Esophagus (tissue), 2 donors: ENCODE results near the gene NDST1. TPM values are rescaled to one million over a fixed set of nuclear protein-coding genes. Genes with fewer than 3 reads are reported as not detected.

ENCODE experiments used
- H3K27ac ChIP-seq, 2 donors: one replicate each; pipeline ENCODE4 v1.5.1; 2013; ENCODE audit warnings: low read depth in 2 of 2, mild to moderate bottlenecking in 2 of 2, inconsistent platforms in 1 of 2, low read length in 1 of 2, moderate library complexity in 1 of 2
- H3K27me3 ChIP-seq, 2 donors: one replicate each; pipeline ENCODE4 v1.6.1; 2013; ENCODE audit warnings: low read length in 2 of 2, control low read depth in 1 of 2, mild to moderate bottlenecking in 1 of 2; ENCODE audit not compliant: insufficient read depth in 2 of 2, control insufficient read depth in 1 of 2
- H3K36me3 ChIP-seq, 2 donors: one replicate each; pipeline ENCODE4 v1.6.1; 2013; ENCODE audit warnings: low read length in 1 of 2; ENCODE audit not compliant: control insufficient read depth in 2 of 2, insufficient read depth in 2 of 2
- H3K4me1 ChIP-seq, 2 donors: one replicate each; pipeline ENCODE4 v1.6.1; 2013; ENCODE audit warnings: low read length in 1 of 2; ENCODE audit not compliant: control insufficient read depth in 2 of 2, insufficient read depth in 2 of 2
- H3K4me3 ChIP-seq, 2 donors: one replicate each; pipeline ENCODE4 v1.5.1; 2013; ENCODE audit warnings: low read length in 2 of 2, mild to moderate bottlenecking in 2 of 2, low read depth in 1 of 2, moderate library complexity in 1 of 2
- H3K9me3 ChIP-seq, 2 donors: one replicate each; pipeline ENCODE4 v1.6.1; 2013; ENCODE audit warnings: mild to moderate bottlenecking in 2 of 2, low read depth in 1 of 2, low read length in 1 of 2, moderate library complexity in 1 of 2; ENCODE audit not compliant: control insufficient read depth in 2 of 2, insufficient read depth in 1 of 2
- WGBS, 2 donors: extraction: QIAGEN DNeasy Blood & Tissue Kit; methylation state at CpG; one replicate each; pipeline ENCODE4 v1.1.7; 2013; 5-methylcytosine and 5-hydroxymethylcytosine counted together
- polyA plus RNA-seq, 2 donors: library from polyadenylated mRNA; stranded (reverse); fragments of 200-250 nt; gene quantifications; one replicate each; pipeline ENCODE4 v1.2.3, GENCODE V29; 2013
- donor health status: healthy with polysubstance abuse.
- donor health status: Bipolar disorder and iron deficiency.

Gene NDST1
- polyA plus RNA-seq, 2 donors, result 29.9 to 37.3 TPM

GRCh38 chr5:150578781-150579461 lies 71.0 kb downstream of the NDST1 start:
- H3K27ac ChIP-seq, result no peak overlapping the region
- H3K9me3 ChIP-seq, result no peaks in the 10 kb centered on the region
- H3K4me1 ChIP-seq, result peaks cover 0 to 4% of the 10 kb centered on the region in 2 donors
- WGBS, 2 donors, result 75 to 77% methylated on average over 16 of the region's 16 CpGs
- no peaks in the 10 kb centered on the region for H3K27me3 ChIP-seq
- peaks cover 0 to 2% of the 10 kb centered on the region in 2 donors for H3K36me3 ChIP-seq
- no peak overlapping the region for H3K4me3 ChIP-seq

- WGBS, 2 donors, result 84 to 87% methylated on average over 11 of the region's 11 CpGs
- Histone ChIP-seq H3K27ac (no peak overlapping the region), H3K4me1 (no peaks in the 10 kb centered on the region), H3K36me3 (peaks cover 0 to 2% of the 10 kb centered on the region in 2 donors), H3K27me3 (no peaks in the 10 kb centered on the region), H3K4me3 (no peak overlapping the region), H3K9me3 (no peaks in the 10 kb centered on the region)
Measured at GRCh38 chr5:150579462-150580400, 71.8 kb downstream of the NDST1 start.

GRCh38 chr5:150580917-150581316 lies 73.0 kb downstream of the NDST1 start:
- no peak overlapping the region for H3K4me3 ChIP-seq
- no peak overlapping the region for H3K27ac ChIP-seq
- H3K27me3 ChIP-seq, result no peaks in the 10 kb centered on the region
- peaks cover 0 to 2% of the 10 kb centered on the region in 2 donors for H3K36me3 ChIP-seq
- H3K9me3 ChIP-seq, result no peaks in the 10 kb centered on the region
- WGBS, 2 donors, result 75 to 85% methylated on average over 3 of the region's 3 CpGs
- no peaks in the 10 kb centered on the region for H3K4me1 ChIP-seq

GRCh38 chr5:150582241-150583109 lies 74.5 kb downstream of the NDST1 start:
- Histone ChIP-seq H3K27me3 (no peaks in the 10 kb centered on the region), H3K9me3 (no peaks in the 10 kb centered on the region), H3K4me1 (no peaks in the 10 kb centered on the region), H3K4me3 (no peak overlapping the region), H3K36me3 (peaks cover 0 to 2% of the 10 kb centered on the region in 2 donors), H3K27ac (no peak overlapping the region)
- 37 to 52% methylated on average over 19 of the region's 19 CpGs for WGBS, 2 donors

- 79 to 87% methylated on average over 9 of the region's 9 CpGs for WGBS, 2 donors
- Histone ChIP-seq H3K27me3 (no peaks in the 10 kb centered on the region), H3K4me3 (no peak overlapping the region), H3K36me3 (peaks cover 0 to 2% of the 10 kb centered on the region in 2 donors), H3K4me1 (no peaks in the 10 kb centered on the region), H3K9me3 (no peaks in the 10 kb centered on the region), H3K27ac (no peak overlapping the region)
Measured at GRCh38 chr5:150583541-150584225, 75.8 kb downstream of the NDST1 start.

- Histone ChIP-seq H3K27ac (no peak overlapping the region), H3K36me3 (no peaks in the 10 kb centered on the region), H3K4me3 (no peak overlapping the region), H3K4me1 (no peaks in the 10 kb centered on the region), H3K9me3 (no peaks in the 10 kb centered on the region), H3K27me3 (no peaks in the 10 kb centered on the region)
- 85 to 88% methylated on average over 12 of the region's 12 CpGs for WGBS, 2 donors
Measured at GRCh38 chr5:150584556-150585335, 76.8 kb downstream of the NDST1 start.

- Histone ChIP-seq H3K36me3 (no peaks in the 10 kb centered on the region), H3K27me3 (no peaks in the 10 kb centered on the region), H3K4me3 (no peak overlapping the region), H3K27ac (no peak overlapping the region), H3K4me1 (no peaks in the 10 kb centered on the region), H3K9me3 (no peaks in the 10 kb centered on the region)
- WGBS, 2 donors, result 71 to 81% methylated on average over 9 of the region's 9 CpGs
Measured at GRCh38 chr5:150585781-150586341, 77.9 kb downstream of the NDST1 start.

GRCh38 chr5:150587016-150587415 lies 79.1 kb downstream of the NDST1 start:
- no peaks in the 10 kb centered on the region for H3K9me3 ChIP-seq
- H3K27ac ChIP-seq, result no peak overlapping the region
- H3K36me3 ChIP-seq, result no peaks in the 10 kb centered on the region
- H3K4me1 ChIP-seq, result no peaks in the 10 kb centered on the region
- no peaks in the 10 kb centered on the region for H3K27me3 ChIP-seq
- H3K4me3 ChIP-seq, result no peak overlapping the region
